ACC112 (cell line): ENCODE measurements around the gene PARP12.

Experiments used
- H2AFZ ChIP-seq: fragments of 200-600 bp; sonication (generic); one replicate; pipeline ENCODE4 v1.6.0; 2017; ENCODE audit warnings: antibody characterized with exemption, low read length; ENCODE audit not compliant: unreplicated experiment
- H3K27ac ChIP-seq: fragments of 200-600 bp; sonication (generic); 2 replicates; pipeline ENCODE4 v1.5.1; 2014; ENCODE audit warnings: low read depth, mild to moderate bottlenecking, antibody characterized with exemption, low read length, moderate library complexity
- H3K27me3 ChIP-seq: fragments of 200-600 bp; sonication (generic); 2 replicates; pipeline ENCODE4 v1.6.1; 2014; ENCODE audit warnings: mild to moderate bottlenecking, antibody characterized with exemption, low read length, moderate library complexity, mixed read lengths; ENCODE audit not compliant: insufficient read depth
- H3K36me3 ChIP-seq: fragments of 200-600 bp; sonication (generic); 2 replicates; pipeline ENCODE4 v1.6.1; 2016; ENCODE audit warnings: mild to moderate bottlenecking, antibody characterized with exemption, low read length, moderate library complexity, mixed read lengths; ENCODE audit not compliant: insufficient read depth
- H3K4me1 ChIP-seq: fragments of 200-600 bp; sonication (generic); one replicate; pipeline ENCODE4 v1.6.1; 2016; ENCODE audit warnings: low read length, mixed read lengths; ENCODE audit not compliant: insufficient read depth, unreplicated experiment, control insufficient read depth
- H3K4me3 ChIP-seq: fragments of 200-600 bp; sonication (generic); 2 replicates; pipeline ENCODE4 v1.5.1; 2014; ENCODE audit warnings: mild to moderate bottlenecking, low read depth, low read length
- H3K79me2 ChIP-seq: fragments of 200-600 bp; sonication (generic); one replicate; pipeline ENCODE4 v1.6.0; 2016; ENCODE audit warnings: low read length; ENCODE audit not compliant: control insufficient read depth, unreplicated experiment, insufficient read depth

Gene PARP12

GRCh38 chr7:140015471-140015970 lies 47.2 kb downstream of the PARP12 start:
- H3K4me3 ChIP-seq, result no peak overlapping the region
- H2AFZ ChIP-seq, result no peak overlapping the region
- no peak overlapping the region for H3K27ac ChIP-seq
- no peaks in the 10 kb centered on the region for H3K27me3 ChIP-seq
- no peaks in the 10 kb centered on the region for H3K4me1 ChIP-seq
- no peaks in the 10 kb centered on the region for H3K36me3 ChIP-seq
- no peaks in the 10 kb centered on the region for H3K79me2 ChIP-seq

- H3K79me2 ChIP-seq, result no peaks in the 10 kb centered on the region
- H3K4me1 ChIP-seq, result no peaks in the 10 kb centered on the region
- H3K4me3 ChIP-seq, result no peak overlapping the region
- no peaks in the 10 kb centered on the region for H3K36me3 ChIP-seq
- no peak overlapping the region for H3K27ac ChIP-seq
- no peaks in the 10 kb centered on the region for H3K27me3 ChIP-seq
- H2AFZ ChIP-seq, result no peak overlapping the region
Measured at GRCh38 chr7:140014123-140014522, 48.6 kb downstream of the PARP12 start.

- H3K27me3 ChIP-seq, result no peaks in the 10 kb centered on the region
- H3K4me3 ChIP-seq, result no peak overlapping the region
- no peak overlapping the region for H2AFZ ChIP-seq
- no peak overlapping the region for H3K27ac ChIP-seq
- no peaks in the 10 kb centered on the region for H3K4me1 ChIP-seq
- H3K36me3 ChIP-seq, result no peaks in the 10 kb centered on the region
- H3K79me2 ChIP-seq, result no peaks in the 10 kb centered on the region
Measured at GRCh38 chr7:140013676-140014075, 49.1 kb downstream of the PARP12 start.

GRCh38 chr7:140010194-140010895 lies 52.4 kb downstream of the PARP12 start:
- H3K4me3 ChIP-seq, result no peak overlapping the region
- no peak overlapping the region for H2AFZ ChIP-seq
- H3K36me3 ChIP-seq, result no peaks in the 10 kb centered on the region
- no peaks in the 10 kb centered on the region for H3K27me3 ChIP-seq
- no peaks in the 10 kb centered on the region for H3K79me2 ChIP-seq
- H3K4me1 ChIP-seq, result no peaks in the 10 kb centered on the region
- H3K27ac ChIP-seq, result no peak overlapping the region

GRCh38 chr7:140009735-140010134 lies 53.0 kb downstream of the PARP12 start:
- Histone ChIP-seq H2AFZ (no peak overlapping the region), H3K79me2 (no peaks in the 10 kb centered on the region), H3K4me1 (no peaks in the 10 kb centered on the region), H3K27ac (no peak overlapping the region), H3K36me3 (no peaks in the 10 kb centered on the region), H3K27me3 (no peaks in the 10 kb centered on the region), H3K4me3 (no peak overlapping the region)

- Histone ChIP-seq H3K4me3 (no peak overlapping the region), H3K79me2 (no peaks in the 10 kb centered on the region), H3K27ac (no peak overlapping the region)
Measured at GRCh38 chr7:140008755-140009610, 53.8 kb downstream of the PARP12 start.

GRCh38 chr7:140007051-140007690 lies 55.6 kb downstream of the PARP12 start:
- Histone ChIP-seq H3K79me2 (no peaks in the 10 kb centered on the region), H3K27me3 (no peaks in the 10 kb centered on the region), H3K36me3 (no peaks in the 10 kb centered on the region), H2AFZ (no peak overlapping the region), H3K4me3 (no peak overlapping the region), H3K4me1 (no peaks in the 10 kb centered on the region), H3K27ac (no peak overlapping the region)

More at GRCh38 chr7:140008755-140009610, 53.8 kb downstream of the PARP12 start:
- Histone ChIP-seq H3K36me3 (no peaks in the 10 kb centered on the region), H2AFZ (no peak overlapping the region), H3K4me1 (no peaks in the 10 kb centered on the region), H3K27me3 (no peaks in the 10 kb centered on the region)

GRCh38 chr7:140006600-140006999 lies 56.2 kb downstream of the PARP12 start:
- H2AFZ ChIP-seq, result no peak overlapping the region
- H3K36me3 ChIP-seq, result no peaks in the 10 kb centered on the region
- H3K27me3 ChIP-seq, result no peaks in the 10 kb centered on the region
- H3K79me2 ChIP-seq, result no peaks in the 10 kb centered on the region
- no peaks in the 10 kb centered on the region for H3K4me1 ChIP-seq
- H3K27ac ChIP-seq, result no peak overlapping the region
- H3K4me3 ChIP-seq, result no peak overlapping the region

GRCh38 chr7:140005754-140006503 lies 56.8 kb downstream of the PARP12 start:
- H3K4me3 ChIP-seq, result no peak overlapping the region
- H3K36me3 ChIP-seq, result no peaks in the 10 kb centered on the region
- H3K79me2 ChIP-seq, result no peaks in the 10 kb centered on the region
- no peak overlapping the region for H3K27ac ChIP-seq
- H3K27me3 ChIP-seq, result no peaks in the 10 kb centered on the region
- H2AFZ ChIP-seq, result no peak overlapping the region
- H3K4me1 ChIP-seq, result no peaks in the 10 kb centered on the region

GRCh38 chr7:140005341-140005740 lies 57.4 kb downstream of the PARP12 start:
- no peaks in the 10 kb centered on the region for H3K4me1 ChIP-seq
- no peak overlapping the region for H3K27ac ChIP-seq
- no peak overlapping the region for H2AFZ ChIP-seq
- no peaks in the 10 kb centered on the region for H3K79me2 ChIP-seq
- H3K36me3 ChIP-seq, result no peaks in the 10 kb centered on the region
- no peaks in the 10 kb centered on the region for H3K27me3 ChIP-seq
- H3K4me3 ChIP-seq, result no peak overlapping the region
